ENCODE results near the gene SPRR2D.

DNA sequence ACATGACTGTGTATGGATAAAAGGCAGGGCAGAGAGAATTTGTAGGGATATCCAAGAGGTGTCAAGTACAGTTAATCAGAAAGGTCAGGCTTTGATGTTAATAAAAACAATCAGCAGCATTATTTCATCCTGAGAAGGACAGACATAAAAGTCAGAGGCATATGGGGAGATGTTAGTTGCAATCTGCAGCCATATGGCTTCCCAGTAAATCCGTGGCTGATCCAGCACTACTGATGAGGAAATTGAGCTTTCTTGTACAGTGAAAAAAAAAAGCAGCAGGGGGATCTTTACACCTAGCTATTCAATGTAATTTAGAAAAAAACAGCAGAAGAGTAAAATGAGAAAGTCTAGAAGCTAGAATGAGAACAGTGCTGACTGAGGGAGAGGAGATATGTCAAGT, 12.2 kb downstream of the SPRR2D start:
- TF ChIP-seq POLR2A (IDR thresholded peaks at IDR 0.05) = no peak
- TF ChIP-seq, protein P1, sequence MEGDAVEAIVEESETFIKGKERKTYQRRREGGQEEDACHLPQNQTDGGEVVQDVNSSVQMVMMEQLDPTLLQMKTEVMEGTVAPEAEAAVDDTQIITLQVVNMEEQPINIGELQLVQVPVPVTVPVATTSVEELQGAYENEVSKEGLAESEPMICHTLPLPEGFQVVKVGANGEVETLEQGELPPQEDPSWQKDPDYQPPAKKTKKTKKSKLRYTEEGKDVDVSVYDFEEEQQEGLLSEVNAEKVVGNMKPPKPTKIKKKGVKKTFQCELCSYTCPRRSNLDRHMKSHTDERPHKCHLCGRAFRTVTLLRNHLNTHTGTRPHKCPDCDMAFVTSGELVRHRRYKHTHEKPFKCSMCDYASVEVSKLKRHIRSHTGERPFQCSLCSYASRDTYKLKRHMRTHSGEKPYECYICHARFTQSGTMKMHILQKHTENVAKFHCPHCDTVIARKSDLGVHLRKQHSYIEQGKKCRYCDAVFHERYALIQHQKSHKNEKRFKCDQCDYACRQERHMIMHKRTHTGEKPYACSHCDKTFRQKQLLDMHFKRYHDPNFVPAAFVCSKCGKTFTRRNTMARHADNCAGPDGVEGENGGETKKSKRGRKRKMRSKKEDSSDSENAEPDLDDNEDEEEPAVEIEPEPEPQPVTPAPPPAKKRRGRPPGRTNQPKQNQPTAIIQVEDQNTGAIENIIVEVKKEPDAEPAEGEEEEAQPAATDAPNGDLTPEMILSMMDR (IDR thresholded peaks at IDR 0.05) = no peak

All from Peyer's patch (tissue), 4 donors.